H1 (cell line): ENCODE data around the gene RBMX. TPM values are rescaled to one million over a fixed set of nuclear protein-coding genes. Genes with fewer than 3 reads are reported as not detected.
"Not testable (repeated sequence)": the region's sequence is repeated elsewhere in the genome, so short reads cannot be mapped to it uniquely, and the experiment has no call there.

Experiments used
- CTCF ChIA-PET: fragments of 300-600 bp; sonication (Branson Sonifier 250); formaldehyde crosslinking; loops from one replicate; lab custom pipeline; 2021; ENCODE audit not compliant: partially characterized antibody; lab: Charles Lee
- POLR2A ChIA-PET: fragments of 300-600 bp; sonication (Branson Sonifier 250); formaldehyde crosslinking; loops from one replicate; lab custom pipeline; 2021; ENCODE audit warnings: inconsistent platforms; ENCODE audit not compliant: partially characterized antibody; lab: Charles Lee
- DNase-seq, 2 experiments: peaks; one replicate each; pipeline versions ENCODE4 v3.0.0 to v3.0.0-alpha.2; 2010 to 2022; ENCODE audit warnings: low spot score in 2 of 2, low read depth in 1 of 2, mixed read lengths in 1 of 2
- FAIRE-seq: peaks from 2 replicates; lab custom pipeline; 2011; peaks lifted over from hg19 to GRCh38; lab: Jason Lieb, UNC
- H2AFZ ChIP-seq: 2 replicates; pipeline ENCODE4 v1.8.1; 2012; ENCODE audit warnings: low read length, inconsistent platforms
- H2AK5ac ChIP-seq: 2 replicates; pipeline ENCODE4 v1.6.1; 2013; ENCODE audit warnings: low read depth, low read length
- H2BK120ac ChIP-seq: replicated peaks from 2 replicates; pipeline ENCODE3; 2013; ENCODE audit warnings: low read depth, low read length, inconsistent platforms
- H2BK12ac ChIP-seq: 2 replicates; pipeline ENCODE4 v1.6.1; 2013; ENCODE audit warnings: low read depth, low read length
- H2BK15ac ChIP-seq: 2 replicates; pipeline ENCODE4 v1.6.1; 2013; ENCODE audit warnings: low read length
- H2BK20ac ChIP-seq: 2 replicates; pipeline ENCODE4 v1.6.1; 2013; ENCODE audit warnings: low read length
- H2BK5ac ChIP-seq: 2 replicates; pipeline ENCODE4 v1.6.1; 2013; ENCODE audit warnings: low read depth, low read length
- H3K14ac ChIP-seq: 2 replicates; pipeline ENCODE4 v1.6.1; 2013; ENCODE audit warnings: inconsistent platforms; ENCODE audit not compliant: insufficient read length
- H3K18ac ChIP-seq: 2 replicates; pipeline ENCODE4 v1.6.1; 2013; ENCODE audit warnings: low read length; ENCODE audit errors: extremely low read depth
- H3K23ac ChIP-seq: 2 replicates; pipeline ENCODE4 v1.6.1; 2013; ENCODE audit warnings: inconsistent platforms; ENCODE audit not compliant: insufficient read length
- H3K23me2 ChIP-seq: 2 replicates; pipeline ENCODE4 v1.6.1; 2013; ENCODE audit warnings: low read depth, low read length
- H3K27ac ChIP-seq: 2 replicates; pipeline ENCODE4 v1.6.1; 2011; ENCODE audit warnings: low read depth, low read length, inconsistent platforms
- H3K27me3 ChIP-seq, 4 experiments: replicated peaks in 1 of 4; 1 replicate in 1 of 4; 2 replicates in 3 of 4; pipeline versions ENCODE4 v1.6.1 to v1.8.1; 2011 to 2013; ENCODE audit warnings: low read length in 3 of 4, mild to moderate bottlenecking in 3 of 4, inconsistent platforms in 2 of 4, mixed read lengths in 2 of 4, moderate library complexity in 1 of 4; ENCODE audit not compliant: control insufficient read depth in 3 of 4, insufficient read depth in 3 of 4; ENCODE audit errors: extremely low read depth in 1 of 4
- H3K36me3 ChIP-seq, 4 experiments: 2 replicates each; pipeline versions ENCODE4 v1.6.1 to v1.8.1; 2011 to 2013; ENCODE audit warnings: mild to moderate bottlenecking in 4 of 4, low read length in 3 of 4, moderate library complexity in 2 of 4, control low read depth in 1 of 4, inconsistent platforms in 1 of 4; ENCODE audit not compliant: insufficient read depth in 4 of 4, control insufficient read depth in 2 of 4
- H3K4ac ChIP-seq: replicated peaks from 2 replicates; pipeline ENCODE3; 2013; ENCODE audit warnings: low read length, low read depth, mixed read lengths, inconsistent platforms; ENCODE audit not compliant: insufficient read length
- H3K4me1 ChIP-seq, 4 experiments: replicated peaks in 1 of 4; 1 replicate in 1 of 4; 2 replicates in 3 of 4; pipeline versions ENCODE4 v1.6.1 to v1.8.1; 2011 to 2013; ENCODE audit warnings: low read length in 3 of 4, inconsistent platforms in 2 of 4, mixed read lengths in 1 of 4; ENCODE audit not compliant: insufficient read depth in 4 of 4, control insufficient read depth in 3 of 4
- H3K4me2 ChIP-seq, 2 experiments: 2 replicates each; pipeline versions ENCODE4 v1.6.1 to v1.8.1; 2011 to 2013; ENCODE audit warnings: low read depth in 2 of 2, low read length in 2 of 2, control low read depth in 1 of 2, inconsistent platforms in 1 of 2, mild to moderate bottlenecking in 1 of 2; ENCODE audit not compliant: insufficient read depth in 1 of 2
- H3K4me3 ChIP-seq, 4 experiments: fragments of 200-600, 300-600 bp in 1 of 4; sonication (generic), shearing (Covaris generic), sonication (Bioruptor Twin) in 1 of 4; 2 replicates each; pipeline versions ENCODE4 v1.5.1 to v1.8.1; 2011 to 2016; ENCODE audit warnings: low read length in 4 of 4, low read depth in 3 of 4, control low read depth in 2 of 4, inconsistent platforms in 2 of 4, mild to moderate bottlenecking in 2 of 4, mixed read lengths in 1 of 4, moderate library complexity in 1 of 4; ENCODE audit not compliant: insufficient read depth in 2 of 4; ENCODE audit errors: extremely low read depth in 1 of 4
- H3K56ac ChIP-seq: replicated peaks from 2 replicates; pipeline ENCODE3; 2013; ENCODE audit warnings: low read depth, mild to moderate bottlenecking, mixed read lengths, low read length, inconsistent platforms; ENCODE audit not compliant: insufficient read length
- H3K79me1 ChIP-seq: 2 replicates; pipeline ENCODE4 v1.6.1; 2013; ENCODE audit warnings: low read depth, low read length, control low read depth
- H3K79me2 ChIP-seq, 2 experiments: 2 replicates each; pipeline versions ENCODE4 v1.6.1 to v1.8.1; 2012 to 2013; ENCODE audit warnings: low read length in 2 of 2, mild to moderate bottlenecking in 2 of 2, inconsistent platforms in 1 of 2; ENCODE audit not compliant: insufficient read depth in 2 of 2, control insufficient read depth in 1 of 2
- H3K9ac ChIP-seq, 4 experiments: replicated peaks in 1 of 4; 1 replicate in 1 of 4; 2 replicates in 3 of 4; pipeline versions ENCODE4 v1.6.1 to v1.8.1; 2011 to 2013; ENCODE audit warnings: low read depth in 3 of 4, low read length in 3 of 4, control low read depth in 2 of 4, mild to moderate bottlenecking in 2 of 4, moderate library complexity in 2 of 4, inconsistent platforms in 1 of 4; ENCODE audit errors: extremely low read depth in 1 of 4
- H3K9me3 ChIP-seq, 2 experiments: 2 replicates each; pipeline versions ENCODE4 v1.6.1 to v1.8.1; 2012 to 2013; ENCODE audit warnings: mild to moderate bottlenecking in 2 of 2, moderate library complexity in 2 of 2, control low read depth in 1 of 2, inconsistent platforms in 1 of 2, low read depth in 1 of 2, low read length in 1 of 2, mixed read lengths in 1 of 2; ENCODE audit not compliant: insufficient read depth in 2 of 2
- H4K20me1 ChIP-seq, 2 experiments: replicated peaks in 1 of 2; 2 replicates each; pipeline versions ENCODE3 to v1.8.1; 2011 to 2013; ENCODE audit warnings: inconsistent platforms in 2 of 2, low read length in 2 of 2, mild to moderate bottlenecking in 1 of 2; ENCODE audit not compliant: insufficient read depth in 2 of 2, control insufficient read depth in 1 of 2
- H4K5ac ChIP-seq: 2 replicates; pipeline ENCODE4 v1.6.1; 2013; ENCODE audit warnings: low read length, low read depth, mixed read lengths, inconsistent platforms; ENCODE audit not compliant: insufficient read length
- H4K8ac ChIP-seq: 2 replicates; pipeline ENCODE4 v1.8.0; 2013; ENCODE audit warnings: mild to moderate bottlenecking, moderate library complexity, low read length, inconsistent platforms; ENCODE audit not compliant: insufficient read depth; ENCODE audit errors: extremely low read depth
- H4K91ac ChIP-seq: replicated peaks from 2 replicates; pipeline ENCODE3; 2013; ENCODE audit warnings: low read length, mixed read lengths, inconsistent platforms; ENCODE audit not compliant: insufficient read length
- WGBS, 2 experiments: shearing (Covaris generic) in 1 of 2; methylation state at CpG; one replicate each; pipeline versions ENCODE4 v1.1.6 to v1.1.7; 2013 to 2015; ENCODE audit warnings: low lambda C conversion rate in 2 of 2, mixed read lengths in 2 of 2, inconsistent platforms in 1 of 2, low coverage in 1 of 2, missing lambda C conversion rate in 1 of 2; ENCODE audit not compliant: insufficient replicate concordance in 2 of 2, insufficient coverage in 1 of 2, insufficient read length in 1 of 2; ENCODE audit errors: extremely low coverage in 1 of 2, missing lambda C conversion rate in 1 of 2; 5-methylcytosine and 5-hydroxymethylcytosine counted together
- polyA plus RNA-seq, 7 experiments: library from polyadenylated mRNA; depleted of rRNA in 3 of 7; stranded (reverse) in 5 of 7; unstranded in 2 of 7; fragments of >200 nt in 5 of 7; fragments of 200-250 nt in 2 of 7; gene quantifications; 1 replicate in 5 of 7; 2 replicates in 1 of 7; 4 replicates in 1 of 7; pipeline versions ENCODE4 v1.2.1 to v1.2.3, GENCODE V29; 2011 to 2013; ENCODE audit warnings: missing spikeins in 2 of 7, mixed read lengths in 2 of 7
- total RNA-seq: library from RNA; stranded (reverse); fragmentation: NEBNext Ultra II Directional; extraction: Animal tissue kit (Norgen Biotek cat#: 25700); gene quantifications from 2 replicates; pipeline ENCODE4 v1.2.1, GENCODE V29; 2021

The RBMX gene
- total and polyA plus RNA-seq, 2 of the 8 experiments (the other 6 are each of a cell fraction or from before 2014, with no cell fraction given): 213 to 476 TPM

DNA sequence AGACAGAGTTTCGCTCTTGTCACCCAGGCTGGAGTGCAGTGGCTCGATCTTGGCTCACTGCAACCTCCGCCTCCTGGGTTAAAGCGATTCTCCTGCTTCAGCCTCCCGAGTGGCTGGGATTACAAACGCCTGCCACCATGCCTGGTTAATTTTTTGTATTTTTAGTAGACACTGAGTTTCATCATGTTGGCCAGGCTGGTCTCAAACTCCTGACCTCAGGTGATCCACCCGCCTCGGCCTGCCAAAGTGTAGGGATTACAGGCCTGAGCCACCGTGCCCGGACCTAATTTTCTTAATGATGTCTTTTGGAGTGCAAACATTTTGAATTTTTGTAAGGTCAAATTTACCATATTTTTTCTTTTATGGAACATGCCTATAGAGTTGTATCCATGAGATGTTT, 19.5 kb upstream of the RBMX start:
- H3K27ac ChIP-seq, H3K56ac ChIP-seq, H3K23me2 ChIP-seq, H3K79me2 ChIP-seq, H3K4me3 ChIP-seq, H4K91ac ChIP-seq, H3K4me2 ChIP-seq, H3K4ac ChIP-seq, DNase-seq, H2AFZ ChIP-seq, H3K27me3 ChIP-seq, H2BK15ac ChIP-seq, H3K18ac ChIP-seq, H4K20me1 ChIP-seq, H2BK5ac ChIP-seq, H3K36me3 ChIP-seq, H3K4me1 ChIP-seq, H3K14ac ChIP-seq, CTCF ChIA-PET, H3K79me1 ChIP-seq, H4K5ac ChIP-seq, H3K9me3 ChIP-seq, H4K8ac ChIP-seq, H3K9ac ChIP-seq, FAIRE-seq, H2BK12ac ChIP-seq, H2BK120ac ChIP-seq, H3K23ac ChIP-seq, H2AK5ac ChIP-seq, H2BK20ac ChIP-seq: not testable (repeated sequence)
- WGBS, 2 experiments: 91% methylated on average over 3 of the region's 10 CpGs; no CpG with 5 or more reads in 1 of the 2 experiments
- POLR2A ChIA-PET: interaction anchor here (4.4 kb wide), 1 partner anchor 20 kb away, joined by 32 read pairs; the partner anchor contains the start of gene RBMX
